HG03045 (cell line): ENCODE data around the gene IL1R1.

Experiments used
- ATAC-seq: cut with Tn5 transposase; IDR thresholded peaks from one replicate; pipeline ENCODE4 v1.9.1; 2021; ENCODE audit warnings: mild to moderate bottlenecking, moderate library complexity; ENCODE audit not compliant: unreplicated experiment

IL1R1 gene

GRCh38 chr2:102194609-102195268, 52.2 kb downstream of the IL1R1 start:
- ATAC-seq, result no peak

GRCh38 chr2:102197389-102198137, 55.0 kb downstream of the IL1R1 start:
- no peak for ATAC-seq

- no peak for ATAC-seq
Observed at GRCh38 chr2:102200539-102200938, 58.0 kb downstream of the IL1R1 start.

- no peak for ATAC-seq
Observed at GRCh38 chr2:102204638-102205037, 62.1 kb downstream of the IL1R1 start.

GRCh38 chr2:102206666-102207341, 64.3 kb downstream of the IL1R1 start:
- ATAC-seq, result no peak

GRCh38 chr2:102208774-102209173, 66.2 kb downstream of the IL1R1 start:
- ATAC-seq, result no peak

GRCh38 chr2:102209474-102209873, 66.9 kb downstream of the IL1R1 start:
- ATAC-seq, result no peak

- no peak for ATAC-seq
Observed at GRCh38 chr2:102217032-102217431, 74.5 kb downstream of the IL1R1 start.

- ATAC-seq, result no peak
Observed at GRCh38 chr2:102224824-102225739, 82.5 kb downstream of the IL1R1 start.

- no peak for ATAC-seq
Observed at GRCh38 chr2:102226171-102226570, 83.6 kb downstream of the IL1R1 start.

- ATAC-seq, result no peak
Observed at GRCh38 chr2:102226612-102227391, 84.3 kb downstream of the IL1R1 start.

GRCh38 chr2:102229141-102229769, 86.7 kb downstream of the IL1R1 start:
- no peak for ATAC-seq
